Stromal cell of bone marrow (primary cell): ENCODE measurements around the gene BUB1B.
A peak's percentile ranks its signal among the peaks of the same experiment; 100 is the strongest.

ENCODE experiments used
- DNase-seq: peaks from one replicate; pipeline ENCODE4 v3.0.0-alpha.2; 2012; ENCODE audit warnings: low read depth

Gene BUB1B

DNA sequence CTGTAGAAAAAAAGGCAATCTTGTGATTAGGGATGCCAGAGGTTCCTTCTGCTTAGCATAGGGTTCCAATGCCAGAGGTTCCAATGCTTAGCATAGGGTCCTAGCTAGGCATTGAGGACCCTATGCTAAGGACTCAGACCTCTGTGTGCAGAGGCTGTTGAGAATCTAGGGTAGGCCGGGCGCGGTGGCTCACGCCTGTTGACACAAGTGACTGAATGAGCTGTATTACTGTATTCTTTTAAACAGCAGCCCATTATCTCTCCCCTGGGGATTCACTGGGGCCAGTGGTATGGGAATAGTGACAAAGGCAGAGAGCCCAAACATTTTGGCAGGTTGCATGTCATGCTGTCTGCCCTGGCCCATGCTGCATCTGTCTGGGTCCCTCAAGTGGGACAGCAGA lies 94.2 kb downstream of the BUB1B start:
- DNase-seq, result no peak

DNA sequence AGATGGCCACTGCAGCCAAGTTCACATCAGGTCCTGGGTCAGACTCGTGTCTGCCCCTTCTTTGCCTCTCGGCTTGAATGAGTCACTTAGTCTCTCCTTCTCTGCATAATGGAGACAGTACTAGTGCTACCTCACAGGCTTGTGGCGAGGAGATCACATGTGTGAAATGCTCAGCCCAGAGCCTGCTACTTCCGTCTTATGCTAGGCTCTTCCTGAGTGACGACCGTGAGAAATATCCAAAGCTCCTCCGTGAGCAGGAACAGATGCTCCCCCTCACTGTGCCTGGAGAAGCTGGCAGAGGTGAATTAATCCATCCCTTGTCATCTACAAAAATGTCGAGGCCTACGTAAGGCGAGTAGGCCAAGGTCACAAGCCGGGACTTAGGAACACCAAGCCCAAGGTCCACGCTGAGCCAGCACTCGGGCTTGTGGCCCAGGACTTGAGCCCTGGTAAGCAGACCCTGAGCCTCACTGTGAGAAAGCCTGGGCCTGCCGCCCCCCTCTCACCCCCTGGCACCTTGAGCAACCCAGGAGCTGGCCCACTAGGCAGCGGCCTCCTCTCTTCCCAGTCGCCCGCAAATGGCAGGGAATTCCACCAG lies 95.9 kb downstream of the BUB1B start:
- DNase-seq, result no peak

DNA sequence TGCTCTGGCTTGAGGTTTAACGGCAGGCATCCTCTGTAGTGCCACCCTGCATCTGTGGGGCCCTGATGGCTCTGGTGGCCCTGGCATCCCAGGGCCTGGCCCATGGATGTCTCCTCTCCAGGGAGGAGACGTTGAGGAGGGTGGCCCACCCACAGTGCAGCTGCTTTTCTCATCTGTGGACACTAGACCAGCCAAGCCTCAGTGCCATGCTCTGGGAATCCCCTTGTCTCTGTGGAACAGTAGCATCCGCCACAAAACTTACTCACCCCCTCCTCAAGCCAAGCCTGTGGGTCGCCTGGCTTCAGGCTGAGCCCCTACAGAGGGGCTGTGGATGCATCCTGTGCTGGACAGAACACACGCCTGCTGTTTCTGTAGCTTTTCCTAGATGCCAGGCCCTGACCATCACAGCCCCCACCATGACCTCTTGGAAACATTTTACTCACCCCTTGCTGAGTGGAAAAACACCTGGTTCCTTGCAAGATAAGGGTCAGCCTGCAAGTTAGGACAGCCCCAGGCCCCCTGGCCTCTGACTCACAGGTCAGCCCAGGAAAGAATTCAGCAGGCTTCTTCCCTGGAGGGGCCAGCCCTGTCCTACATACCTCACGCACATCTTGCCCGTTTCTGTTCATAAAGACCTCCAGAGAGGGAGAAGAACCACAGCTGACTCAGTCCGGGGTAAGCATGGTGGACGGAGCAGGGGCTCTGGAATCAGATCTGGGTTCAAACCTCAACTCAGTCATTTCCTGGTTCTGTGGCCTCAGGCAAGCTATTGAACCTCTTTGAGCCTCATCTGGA lies 97.0 kb downstream of the BUB1B start:
- DNase-seq, result no peak

DNA sequence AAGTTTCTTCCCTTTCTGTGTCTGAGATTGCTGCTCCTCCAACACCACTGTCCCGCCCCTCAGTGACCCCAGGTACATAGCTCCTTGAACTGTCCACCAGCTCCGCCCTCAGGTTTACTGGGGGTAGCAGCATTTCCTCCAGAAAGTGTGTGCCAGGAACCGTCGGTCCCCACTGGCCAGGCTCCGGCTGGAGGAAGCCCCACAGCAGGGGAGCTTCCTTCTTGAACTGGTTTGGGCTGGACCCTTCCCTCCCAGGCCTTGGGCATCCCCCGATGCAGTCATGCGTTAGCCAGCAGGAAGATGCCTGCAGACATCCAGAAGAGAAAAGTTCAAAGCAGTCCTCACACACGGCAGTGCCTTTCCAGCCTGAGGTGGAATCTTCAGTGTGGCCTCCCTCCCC lies 97.7 kb downstream of the BUB1B start:
- no peak for DNase-seq

DNA sequence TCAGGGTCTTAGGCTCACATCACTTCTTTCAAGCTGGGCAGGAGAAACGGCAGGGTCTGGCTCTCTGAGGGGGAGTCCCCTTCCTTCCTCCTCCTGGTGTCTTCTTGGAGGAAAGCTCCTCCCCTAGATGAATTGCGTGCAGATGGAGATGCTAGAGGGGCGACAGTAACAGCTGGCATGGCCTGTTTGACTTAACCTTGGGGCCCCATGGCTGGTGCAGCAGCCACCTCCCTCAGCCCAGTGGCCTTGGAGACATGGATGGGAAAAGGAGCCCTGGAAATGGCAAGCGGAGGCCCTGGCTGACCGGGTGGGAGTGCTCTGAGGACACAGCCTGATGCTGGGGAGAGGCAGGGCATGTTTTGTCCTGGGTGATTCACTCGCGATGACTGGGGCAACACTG lies 98.2 kb downstream of the BUB1B start:
- no peak for DNase-seq

DNA sequence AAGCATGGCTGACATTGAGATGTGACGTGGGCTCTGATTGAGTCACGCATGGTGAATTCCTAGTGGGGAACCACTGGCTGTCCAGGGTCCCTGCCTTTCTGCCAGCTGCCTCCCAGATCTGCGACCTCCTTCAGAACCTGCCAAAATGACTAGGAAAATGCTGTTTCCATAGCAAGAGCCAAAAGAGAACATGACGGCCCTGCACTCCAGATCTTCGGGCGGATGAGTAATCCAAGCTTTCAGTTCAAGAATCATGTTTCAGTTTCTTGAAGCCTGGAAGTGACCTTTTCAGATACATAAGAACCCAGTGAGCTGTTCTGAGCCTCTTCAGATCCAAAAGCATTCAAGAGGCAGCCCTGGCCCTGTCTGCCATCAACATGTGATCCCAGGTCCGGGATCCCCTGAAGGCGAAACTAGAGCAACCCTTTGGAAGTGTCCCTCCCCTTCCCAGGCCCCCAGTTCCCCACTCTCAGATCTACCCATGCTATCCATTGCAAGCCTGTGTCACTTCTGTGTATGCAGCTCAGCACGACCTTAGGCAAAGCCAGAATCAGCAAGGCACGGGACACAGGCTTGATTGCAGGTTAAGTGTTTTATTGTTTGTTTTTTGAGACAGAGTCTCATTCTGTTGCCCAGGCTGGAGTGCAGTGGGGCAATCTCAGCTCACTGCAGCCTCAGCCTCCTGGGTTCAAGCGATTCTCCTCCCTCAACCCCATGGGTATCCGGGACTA lies 102.3 kb downstream of the BUB1B start:
- DNase-seq, result peak; percentile 89

DNA sequence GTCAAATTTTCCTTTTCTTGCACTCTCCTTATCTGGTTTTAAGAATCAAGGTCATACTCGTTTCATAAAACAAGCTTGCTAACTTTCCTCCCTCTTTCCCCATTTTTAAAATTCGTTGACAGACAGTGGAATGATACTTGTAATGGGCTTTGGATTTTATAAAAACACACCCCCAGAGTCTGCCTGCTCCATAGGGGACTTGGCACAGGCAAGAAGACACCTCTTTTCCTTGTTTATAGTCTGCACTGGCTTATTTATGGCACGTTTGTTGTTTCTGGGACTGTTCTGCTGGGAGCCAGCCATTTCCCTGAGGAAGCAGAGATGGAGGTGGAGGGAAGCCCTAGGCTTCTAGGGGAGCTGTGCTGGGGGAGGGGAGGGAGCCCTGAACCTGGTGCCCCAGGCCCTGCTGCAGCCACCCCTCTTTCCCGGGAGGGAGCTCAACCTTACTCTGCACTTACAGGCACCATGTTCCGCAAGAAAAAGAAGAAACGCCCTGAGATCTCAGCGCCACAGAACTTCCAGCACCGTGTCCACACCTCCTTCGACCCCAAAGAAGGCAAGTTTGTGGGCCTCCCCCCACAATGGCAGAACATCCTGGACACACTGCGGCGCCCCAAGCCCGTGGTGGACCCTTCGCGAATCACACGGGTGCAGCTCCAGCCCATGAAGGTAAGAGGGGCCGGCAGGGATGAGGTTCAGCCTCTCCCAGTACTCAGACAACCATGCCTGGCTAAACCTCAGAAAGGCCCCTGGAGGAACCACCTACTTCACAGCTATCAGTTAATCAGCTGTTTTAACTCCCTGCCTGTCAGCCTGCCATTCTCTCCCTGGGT lies 103.7 kb downstream of the BUB1B start:
- no peak for DNase-seq

DNA sequence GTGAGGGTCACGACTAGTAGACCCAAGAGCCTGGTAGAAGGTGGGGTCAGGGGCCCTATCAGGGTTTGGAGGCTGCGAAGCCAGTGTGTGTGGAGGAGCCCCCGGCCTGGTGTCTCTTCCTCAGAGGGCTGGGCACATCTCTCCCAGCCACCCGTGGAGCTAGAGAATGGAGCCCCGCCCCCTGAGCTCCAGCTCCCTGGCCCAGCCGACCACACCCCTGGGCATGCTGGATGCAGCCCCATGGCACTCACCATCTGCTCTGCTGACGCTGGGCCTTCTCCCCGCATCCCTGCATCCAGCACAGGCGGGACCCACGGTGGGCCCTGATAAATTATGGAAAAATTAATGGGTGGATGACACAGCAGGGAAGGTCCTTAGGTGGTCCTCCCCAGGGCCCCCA lies 104.5 kb downstream of the BUB1B start:
- DNase-seq, result no peak

DNA sequence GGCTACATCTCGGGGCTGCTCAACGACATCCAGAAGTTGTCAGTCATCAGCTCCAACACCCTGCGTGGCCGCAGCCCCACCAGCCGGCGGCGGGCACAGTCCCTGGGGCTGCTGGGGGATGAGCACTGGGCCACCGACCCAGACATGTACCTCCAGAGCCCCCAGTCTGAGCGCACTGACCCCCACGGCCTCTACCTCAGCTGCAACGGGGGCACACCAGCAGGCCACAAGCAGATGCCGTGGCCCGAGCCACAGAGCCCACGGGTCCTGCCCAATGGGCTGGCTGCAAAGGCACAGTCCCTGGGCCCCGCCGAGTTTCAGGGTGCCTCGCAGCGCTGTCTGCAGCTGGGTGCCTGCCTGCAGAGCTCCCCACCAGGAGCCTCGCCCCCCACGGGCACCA lies 105.0 kb downstream of the BUB1B start:
- DNase-seq, result no peak

DNA sequence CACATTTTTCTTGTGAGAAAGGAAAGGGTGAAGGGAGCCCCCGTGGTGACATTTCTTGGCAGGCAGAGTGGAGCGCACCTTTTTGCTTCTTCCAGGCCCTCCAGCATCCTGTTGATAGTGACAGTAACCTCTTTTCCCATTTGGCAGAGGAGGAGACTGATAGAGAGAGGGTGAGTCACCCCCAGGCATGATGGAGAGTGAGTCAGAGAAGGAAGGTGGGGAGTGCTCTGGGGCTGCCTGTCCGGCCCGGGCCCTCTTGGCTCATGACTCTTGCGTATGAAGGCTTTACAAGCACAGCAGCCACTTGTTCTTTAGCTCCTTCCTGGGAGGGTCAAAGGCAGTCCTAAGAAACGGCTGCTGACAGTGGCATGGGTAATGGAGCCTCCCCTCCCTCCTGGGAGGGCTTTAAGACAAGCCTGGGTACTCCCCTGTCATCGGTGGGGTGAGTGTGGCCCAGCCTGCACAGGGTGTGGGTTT lies 106.0 kb downstream of the BUB1B start:
- peak; percentile 88 for DNase-seq

DNA sequence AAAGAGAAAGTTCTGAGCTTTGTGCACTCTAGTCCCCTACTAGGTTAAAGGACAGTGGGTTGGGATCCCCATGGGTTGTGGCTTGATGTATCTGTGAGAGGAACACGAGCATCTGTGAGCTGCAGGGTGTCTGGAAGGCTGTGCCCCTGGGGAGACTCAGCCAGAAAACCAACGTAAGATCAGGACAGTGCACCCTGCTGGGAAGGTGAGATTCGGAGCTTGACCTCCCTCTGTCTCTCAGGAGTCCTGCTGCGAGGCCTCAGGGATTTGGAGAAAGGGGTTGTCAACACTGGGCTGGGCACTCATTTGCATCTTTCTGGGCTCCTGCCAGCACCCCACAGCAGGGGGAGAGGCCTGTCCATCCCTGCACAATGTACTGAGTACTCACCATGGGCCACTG lies 106.8 kb downstream of the BUB1B start:
- no peak for DNase-seq

DNA sequence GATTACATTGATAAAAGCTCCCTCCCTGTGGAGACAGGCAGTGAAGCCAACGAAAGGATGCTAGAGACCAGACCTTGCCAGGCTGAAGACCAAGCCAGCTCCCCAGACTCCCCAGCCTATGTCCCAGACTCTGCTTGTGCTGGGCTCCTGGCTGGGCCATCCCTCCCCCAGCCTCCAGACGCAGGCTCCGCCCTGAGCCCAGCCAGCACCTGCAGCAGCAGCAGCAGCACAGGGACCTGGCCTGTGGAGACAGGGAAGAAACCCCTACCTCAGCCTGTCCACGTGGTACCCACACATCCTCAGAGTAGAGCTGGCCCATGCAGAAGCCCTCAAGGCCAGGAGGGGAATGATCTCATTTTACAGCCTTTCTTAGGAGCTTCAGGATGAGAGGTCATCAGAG lies 108.7 kb downstream of the BUB1B start:
- no peak for DNase-seq

DNA sequence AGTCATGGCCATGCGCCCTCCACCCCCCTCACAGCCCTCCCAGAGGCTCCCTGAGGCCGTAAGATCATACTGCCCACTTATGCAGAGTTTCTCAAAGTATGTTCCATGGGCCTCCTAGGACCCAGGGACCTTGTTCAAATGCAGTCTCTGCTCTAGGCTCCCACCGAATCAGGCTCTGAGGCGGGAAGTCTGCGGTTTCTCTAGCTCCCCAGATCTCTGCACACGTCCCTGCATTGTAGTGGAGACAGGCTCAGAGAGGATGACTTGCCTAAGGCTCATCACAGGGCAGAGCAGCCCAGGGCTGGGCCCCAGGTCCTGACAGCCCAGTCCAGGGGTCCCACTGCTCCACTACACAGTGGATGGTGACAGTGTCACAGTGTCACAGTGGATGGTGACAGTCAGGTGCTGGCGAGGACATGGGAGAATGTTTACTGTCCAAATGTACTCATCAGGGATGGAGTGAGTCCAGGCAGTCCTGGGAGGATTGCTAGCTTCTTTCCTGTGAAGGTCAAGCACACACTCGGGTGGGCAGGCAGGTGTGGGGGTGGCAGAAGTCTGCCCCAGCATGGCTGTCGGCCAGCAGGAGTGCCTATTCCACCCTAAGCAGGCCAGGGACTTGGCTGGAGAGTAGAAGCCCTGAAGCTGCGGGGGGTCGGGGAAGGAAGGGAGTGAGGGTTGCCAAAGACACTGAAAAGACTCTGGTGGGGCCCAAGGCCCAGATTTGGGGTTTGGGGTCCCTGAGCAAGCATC lies 109.6 kb downstream of the BUB1B start:
- DNase-seq, result no peak
